HG02884 (cell line): ENCODE measurements around the gene GARIN5A.

Source experiments
- ATAC-seq: cut with Tn5 transposase; IDR thresholded peaks from one replicate; pipeline ENCODE4 v1.9.1; 2021; ENCODE audit warnings: mild to moderate bottlenecking, moderate library complexity; ENCODE audit not compliant: unreplicated experiment

GARIN5A gene

GRCh38 chr19:50476224-50476906 lies at the start of gene GARIN5A, which contains the start of gene EMC10:
TSS of gene GARIN5A (minus strand) at chr19:50476848. CDS start at chr19:50476388, 460 bp downstream.
TSS of gene EMC10 (plus strand) at chr19:50476507. CDS start at chr19:50476545, 38 bp downstream.
- ATAC-seq, result peak; percentile 78

- ATAC-seq, result no peak
These were observed 46.2 kb upstream of the GARIN5A start for GRCh38 chr19:50522881-50523280.

- ATAC-seq, result no peak
These were observed 44.3 kb upstream of the GARIN5A start for GRCh38 chr19:50520822-50521465.

GRCh38 chr19:50519006-50519575 lies 42.4 kb upstream of the GARIN5A start:
- ATAC-seq, result no peak

GRCh38 chr19:50518091-50519005 lies 41.7 kb upstream of the GARIN5A start:
- no peak for ATAC-seq

- no peak for ATAC-seq
These were observed 41.0 kb upstream of the GARIN5A start for GRCh38 chr19:50517704-50518075.

GRCh38 chr19:50516964-50517703 lies 40.5 kb upstream of the GARIN5A start:
- no peak for ATAC-seq

GRCh38 chr19:50516456-50516855 lies 39.8 kb upstream of the GARIN5A start:
- ATAC-seq, result no peak

GRCh38 chr19:50515168-50515561 lies 38.5 kb upstream of the GARIN5A start:
- ATAC-seq, result no peak

GRCh38 chr19:50514346-50515167 lies 37.9 kb upstream of the GARIN5A start:
- no peak for ATAC-seq

GRCh38 chr19:50513746-50514345 lies 37.2 kb upstream of the GARIN5A start, which contains the start of gene ASPDH:
TSS of gene ASPDH (minus strand) at chr19:50513913. CDS start at chr19:50513823, 90 bp downstream.
- no peak for ATAC-seq

- ATAC-seq, result no peak
These were observed 36.5 kb upstream of the GARIN5A start for GRCh38 chr19:50512999-50513745.

- no peak for ATAC-seq
These were observed 35.7 kb upstream of the GARIN5A start for GRCh38 chr19:50512112-50512998.

GRCh38 chr19:50511069-50511822 lies 34.6 kb upstream of the GARIN5A start, which contains the start of gene JOSD2:
TSS of gene JOSD2 (minus strand) at chr19:50511191. CDS start at chr19:50510431, 760 bp downstream.
- ATAC-seq, result peak; percentile 80

GRCh38 chr19:50510700-50511068 lies 34.0 kb upstream of the GARIN5A start:
- ATAC-seq, result no peak

GRCh38 chr19:50510121-50510670 lies 33.5 kb upstream of the GARIN5A start:
- ATAC-seq, result no peak
